Muscle of back (tissue), 11 donors: ENCODE data around the gene TNFSF12. TPM values are rescaled to one million over a fixed set of nuclear protein-coding genes. Genes with fewer than 3 reads are reported as not detected.
A peak's percentile ranks its signal among the peaks of the same experiment; 100 is the strongest.

Source experiments
- DNase-seq, 3 donors: peaks; one replicate each; pipeline versions ENCODE4 v3.0.0 to v3.0.0-alpha.2; 2013
- polyA plus RNA-seq, 10 donors: library from polyadenylated mRNA; unstranded; fragments of 120-200 nt; gene quantifications; one replicate each; pipeline ENCODE4 v1.2.1, GENCODE V29; 2013; ENCODE audit not compliant: insufficient read length in 10 of 10

TNFSF12 gene
- polyA plus RNA-seq, 10 donors: 22.2 to 38.2 (median 29.8) TPM

DNA sequence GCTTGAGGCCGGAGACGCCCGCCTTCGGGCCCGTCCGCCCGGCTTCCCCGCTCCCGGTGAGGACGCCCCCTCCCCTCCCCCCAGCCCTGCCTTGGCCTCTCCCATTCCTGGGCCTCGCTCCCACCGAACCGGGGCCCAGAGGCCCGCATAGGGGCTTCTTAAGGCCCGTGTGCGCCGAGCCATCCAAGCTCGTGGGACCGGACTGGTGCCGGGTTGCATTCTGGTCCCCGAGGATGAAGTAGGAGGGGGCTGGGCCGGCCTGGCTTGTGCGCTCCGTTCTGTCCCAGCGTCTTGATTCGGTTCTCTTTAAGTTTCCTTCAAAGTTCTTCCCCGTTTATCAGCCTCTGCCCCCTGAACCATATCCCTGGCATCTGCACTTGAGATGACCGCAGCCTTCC is 13.3 kb downstream of the TNFSF12 start:
- DNase-seq: no peak

DNA sequence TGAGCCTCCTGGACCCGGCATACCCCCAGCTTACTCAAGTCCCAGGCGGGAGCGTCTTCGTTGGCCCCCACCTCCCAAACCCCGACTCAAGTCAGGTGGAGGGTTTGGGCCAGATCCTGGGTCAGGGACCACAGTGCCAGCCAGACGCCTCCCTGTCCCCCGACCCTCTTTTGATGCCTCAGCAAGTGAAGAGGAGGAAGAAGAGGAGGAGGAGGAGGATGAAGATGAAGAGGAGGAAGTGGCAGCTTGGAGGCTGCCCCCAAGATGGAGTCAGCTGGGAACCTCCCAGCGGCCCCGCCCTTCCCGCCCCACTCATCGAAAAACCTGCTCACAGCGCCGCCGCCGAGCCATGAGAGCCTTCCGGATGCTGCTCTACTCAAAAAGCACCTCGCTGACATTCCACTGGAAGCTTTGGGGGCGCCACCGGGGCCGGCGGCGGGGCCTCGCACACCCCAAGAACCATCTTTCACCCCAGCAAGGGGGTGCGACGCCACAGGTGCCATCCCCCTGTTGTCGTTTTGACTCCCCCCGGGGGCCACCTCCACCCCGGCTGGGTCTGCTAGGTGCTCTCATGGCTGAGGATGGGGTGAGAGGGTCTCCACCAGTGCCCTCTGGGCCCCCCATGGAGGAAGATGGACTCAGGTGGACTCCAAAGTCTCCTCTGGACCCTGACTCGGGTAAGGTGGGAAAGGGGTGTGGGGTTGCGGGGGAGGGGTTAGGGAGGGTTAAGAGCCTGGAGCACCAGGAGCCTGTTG is 14.4 kb downstream of the TNFSF12 start:
- no peak for DNase-seq

DNA sequence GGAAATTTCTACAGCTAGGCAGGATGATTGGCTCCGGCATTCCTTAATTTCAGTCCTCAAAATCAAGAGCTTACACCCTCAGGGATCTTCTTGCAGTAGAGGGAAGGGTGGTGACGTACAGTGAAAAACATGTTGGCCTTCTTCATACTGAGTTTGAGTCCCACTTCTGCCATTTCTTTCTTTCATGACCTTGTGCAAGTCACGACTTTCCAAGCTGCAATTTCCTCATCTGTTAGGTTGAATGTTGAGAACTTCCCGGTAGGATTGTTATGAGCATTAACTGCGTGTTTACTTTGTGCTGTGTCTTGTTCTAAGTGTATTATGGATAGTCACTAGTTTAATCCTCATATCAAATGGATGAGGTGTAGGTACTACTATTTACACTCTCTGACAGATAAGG is 20.7 kb downstream of the TNFSF12 start:
- no peak for DNase-seq

DNA sequence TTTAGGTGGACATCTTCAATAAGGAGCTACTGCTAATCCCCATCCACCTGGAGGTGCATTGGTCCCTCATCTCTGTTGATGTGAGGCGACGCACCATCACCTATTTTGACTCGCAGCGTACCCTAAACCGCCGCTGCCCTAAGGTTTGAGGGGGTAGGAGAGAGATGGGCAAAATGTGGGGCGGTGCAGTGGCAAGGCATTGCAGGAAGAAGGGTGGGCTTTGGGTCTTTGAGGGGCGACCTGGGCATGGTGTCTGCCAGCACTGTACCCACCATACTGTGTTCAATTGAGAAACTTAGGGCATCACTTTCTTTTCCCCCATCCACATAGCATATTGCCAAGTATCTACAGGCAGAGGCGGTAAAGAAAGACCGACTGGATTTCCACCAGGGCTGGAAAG is 21.5 kb downstream of the TNFSF12 start:
- DNase-seq: no peak

DNA sequence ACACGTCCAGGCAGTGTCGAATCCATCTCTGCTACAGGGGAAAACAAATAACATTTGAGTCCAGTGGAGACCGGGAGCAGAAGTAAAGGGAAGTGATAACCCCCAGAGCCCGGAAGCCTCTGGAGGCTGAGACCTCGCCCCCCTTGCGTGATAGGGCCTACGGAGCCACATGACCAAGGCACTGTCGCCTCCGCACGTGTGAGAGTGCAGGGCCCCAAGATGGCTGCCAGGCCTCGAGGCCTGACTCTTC is 23.4 kb downstream of the TNFSF12 start:
- no peak for DNase-seq

DNA sequence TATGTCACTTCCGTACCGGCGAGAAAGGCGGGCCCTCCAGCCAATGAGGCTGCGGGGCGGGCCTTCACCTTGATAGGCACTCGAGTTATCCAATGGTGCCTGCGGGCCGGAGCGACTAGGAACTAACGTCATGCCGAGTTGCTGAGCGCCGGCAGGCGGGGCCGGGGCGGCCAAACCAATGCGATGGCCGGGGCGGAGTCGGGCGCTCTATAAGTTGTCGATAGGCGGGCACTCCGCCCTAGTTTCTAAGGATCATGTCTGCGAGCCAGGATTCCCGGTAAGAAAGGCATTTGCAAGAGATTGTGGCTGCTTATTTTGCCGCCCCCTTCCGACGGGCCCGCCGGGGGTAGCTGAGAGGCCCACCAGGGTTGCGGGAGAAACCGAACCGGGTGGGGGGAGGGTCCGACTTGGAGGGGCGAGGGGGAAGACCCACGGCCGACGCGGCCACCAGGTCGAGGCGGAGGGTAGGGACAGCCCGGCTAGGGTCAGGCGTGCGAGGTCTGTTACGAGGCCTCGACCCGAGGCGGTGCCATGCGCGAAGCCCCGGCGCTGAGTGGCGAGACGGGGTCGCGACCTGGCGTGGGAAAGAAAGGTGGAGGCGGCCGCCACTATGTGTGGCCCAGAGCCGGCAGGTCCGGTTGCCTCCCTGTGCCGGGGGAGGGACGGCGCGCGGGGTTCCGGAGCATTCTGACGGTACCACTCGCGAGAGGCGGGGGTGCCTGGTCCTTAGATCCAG is 23.9 kb downstream of the TNFSF12 start:
- DNase-seq: peak; percentile 98 to 100 (median 99)

DNA sequence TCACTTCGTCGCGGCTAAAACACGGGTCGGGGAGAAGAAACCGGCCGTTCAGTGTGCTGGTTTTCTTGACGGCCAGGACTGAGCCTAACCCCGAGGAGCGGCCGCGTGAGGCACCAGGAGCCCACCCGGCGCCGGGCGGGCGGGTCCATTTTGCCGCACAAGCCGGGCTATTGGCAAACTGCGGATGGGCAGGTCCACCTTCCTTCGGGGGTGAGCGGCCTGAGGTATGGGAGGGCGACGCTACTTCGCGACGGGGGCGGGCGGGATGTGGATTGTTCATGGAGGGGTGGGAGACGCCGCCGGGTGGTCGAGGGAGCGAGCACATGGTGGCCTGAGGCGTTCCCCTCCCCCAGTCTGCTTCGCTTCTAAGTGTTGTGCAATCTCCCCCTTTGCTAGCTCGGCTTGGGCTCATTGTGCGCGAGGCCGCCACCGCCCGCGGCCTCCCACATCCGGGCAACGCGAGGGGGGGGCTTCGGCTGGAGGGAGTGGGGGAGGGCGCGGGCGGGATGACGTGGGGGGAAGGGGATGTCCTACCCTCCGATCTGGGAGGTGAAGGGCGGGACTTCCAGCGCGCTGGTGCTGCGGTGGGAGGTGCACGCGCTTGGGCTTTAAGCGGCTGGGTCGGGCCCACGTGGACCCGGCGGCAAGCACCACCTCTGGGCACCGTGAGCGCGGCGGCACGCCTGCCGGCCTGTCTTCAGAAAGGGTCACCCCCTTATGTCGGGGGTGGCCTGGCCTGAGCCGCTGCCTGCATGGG is 24.6 kb downstream of the TNFSF12 start:
- peak; percentile 91 to 96 (median 94) for DNase-seq

DNA sequence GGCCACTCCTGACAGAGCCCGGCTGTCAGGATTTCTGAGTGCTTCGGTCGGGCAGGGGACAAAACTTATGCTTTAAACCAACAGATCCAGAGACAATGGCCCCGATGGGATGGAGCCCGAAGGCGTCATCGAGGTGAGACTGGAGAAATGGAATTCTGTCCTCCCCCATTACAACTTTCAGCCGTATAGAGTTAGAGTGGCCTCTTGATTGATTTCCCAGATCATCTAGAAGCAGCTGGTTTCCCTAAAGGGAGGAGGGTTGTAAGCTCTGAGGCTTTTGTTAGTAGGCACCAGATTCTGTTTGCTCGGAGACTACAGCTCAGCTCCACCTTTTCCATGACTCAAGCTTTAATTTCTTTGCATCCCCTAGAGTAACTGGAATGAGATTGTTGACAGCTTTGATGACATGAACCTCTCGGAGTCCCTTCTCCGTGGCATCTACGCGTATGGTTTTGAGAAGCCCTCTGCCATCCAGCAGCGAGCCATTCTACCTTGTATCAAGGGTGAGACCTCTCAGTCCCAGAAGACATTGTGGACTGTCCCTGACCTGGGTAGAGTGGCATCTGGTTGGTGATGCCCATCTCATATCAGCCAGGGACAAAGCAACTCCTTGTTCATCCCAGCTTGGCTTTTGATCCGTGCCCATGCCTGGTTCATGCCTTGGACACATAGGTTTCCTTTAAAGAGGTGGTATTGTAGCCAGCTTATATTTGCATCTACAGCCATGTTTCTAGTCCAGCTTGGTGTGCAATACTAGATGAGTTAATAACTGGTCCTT is 25.5 kb downstream of the TNFSF12 start:
- no peak for DNase-seq

DNA sequence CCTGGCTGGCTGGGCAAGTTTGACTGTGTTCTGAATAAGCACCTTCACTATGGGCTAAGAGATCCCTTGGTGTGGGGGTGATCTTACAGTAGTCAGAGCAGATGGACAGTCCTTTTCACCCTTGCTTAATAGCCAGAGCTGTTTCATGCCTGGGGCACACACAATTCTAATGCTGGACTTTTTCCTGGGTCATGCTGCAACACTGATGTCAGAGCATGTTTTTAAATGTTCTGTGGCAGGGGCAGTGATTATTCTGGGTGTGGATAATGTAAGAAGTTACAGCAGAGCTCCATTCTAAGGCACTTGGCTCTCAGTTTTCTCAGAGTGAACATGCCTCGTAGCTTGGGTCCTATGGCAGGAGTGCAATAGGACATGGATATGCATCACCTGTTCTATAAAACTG is 26.6 kb downstream of the TNFSF12 start:
- no peak for DNase-seq

DNA sequence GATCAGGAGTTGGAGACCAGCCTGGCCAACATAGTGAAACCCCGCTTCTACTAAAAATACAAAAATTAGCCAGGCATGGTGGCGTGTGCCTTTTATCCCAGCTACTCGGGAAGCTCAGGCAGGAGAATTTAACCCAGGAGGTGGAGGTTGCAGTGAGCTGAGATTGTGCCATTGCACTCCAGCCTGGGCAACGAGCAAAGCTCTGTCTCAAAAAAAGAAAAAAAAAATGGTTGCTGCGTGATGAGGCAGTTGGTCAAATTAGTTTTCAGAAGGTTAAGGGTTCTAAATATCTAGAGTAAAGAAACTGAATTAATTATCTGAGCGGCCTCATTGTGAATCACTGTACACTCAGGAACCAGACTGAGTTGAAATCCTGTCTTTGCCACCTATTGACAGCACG is 27.1 kb downstream of the TNFSF12 start:
- no peak for DNase-seq

DNA sequence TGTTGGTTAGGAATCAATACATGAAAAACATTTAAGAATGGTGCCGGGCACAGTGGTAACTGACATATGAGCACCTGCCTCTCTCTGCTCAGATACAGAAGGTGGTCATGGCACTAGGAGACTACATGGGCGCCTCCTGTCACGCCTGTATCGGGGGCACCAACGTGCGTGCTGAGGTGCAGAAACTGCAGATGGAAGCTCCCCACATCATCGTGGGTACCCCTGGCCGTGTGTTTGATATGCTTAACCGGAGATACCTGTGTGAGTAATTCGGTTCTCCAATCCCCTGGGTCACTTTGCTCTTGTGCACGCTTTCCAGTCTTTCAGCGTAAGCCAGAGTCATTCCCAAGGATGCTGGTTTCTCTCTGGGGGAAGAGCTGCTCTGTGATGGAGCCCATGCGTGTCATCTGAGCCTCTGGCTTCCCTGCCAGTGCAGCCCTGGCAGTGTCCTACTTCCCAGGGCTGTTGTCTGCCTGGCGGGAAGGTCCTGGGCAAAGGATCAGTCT is 27.6 kb downstream of the TNFSF12 start:
- DNase-seq: no peak

DNA sequence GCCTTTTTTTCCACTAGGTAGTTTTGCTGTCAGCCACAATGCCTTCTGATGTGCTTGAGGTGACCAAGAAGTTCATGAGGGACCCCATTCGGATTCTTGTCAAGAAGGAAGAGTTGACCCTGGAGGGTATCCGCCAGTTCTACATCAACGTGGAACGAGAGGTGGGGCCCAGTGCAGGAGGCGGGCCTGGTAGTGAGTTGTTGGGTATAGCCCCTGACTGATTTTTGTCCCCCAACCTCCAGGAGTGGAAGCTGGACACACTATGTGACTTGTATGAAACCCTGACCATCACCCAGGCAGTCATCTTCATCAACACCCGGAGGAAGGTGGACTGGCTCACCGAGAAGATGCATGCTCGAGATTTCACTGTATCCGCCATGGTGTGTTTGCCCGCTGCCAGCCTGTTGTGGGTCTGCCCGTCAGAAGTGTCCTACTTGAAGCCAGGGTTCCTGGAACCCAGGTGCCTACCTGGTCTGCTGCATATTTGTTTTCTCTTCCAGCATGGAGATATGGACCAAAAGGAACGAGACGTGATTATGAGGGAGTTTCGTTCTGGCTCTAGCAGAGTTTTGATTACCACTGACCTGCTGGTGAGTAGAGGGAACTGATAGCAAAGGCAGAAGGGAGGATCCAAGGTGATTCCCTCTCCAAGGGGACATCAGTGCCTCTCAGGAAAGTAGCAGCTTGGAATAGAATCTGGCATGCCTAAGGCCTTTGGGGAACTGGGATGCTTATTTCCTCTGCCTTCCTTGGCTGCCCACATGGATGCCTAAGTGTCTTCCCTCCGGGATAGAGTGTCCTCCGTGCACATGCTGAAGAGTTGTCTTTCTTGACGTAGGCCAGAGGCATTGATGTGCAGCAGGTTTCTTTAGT is 28.7 kb downstream of the TNFSF12 start:
- DNase-seq: no peak

DNA sequence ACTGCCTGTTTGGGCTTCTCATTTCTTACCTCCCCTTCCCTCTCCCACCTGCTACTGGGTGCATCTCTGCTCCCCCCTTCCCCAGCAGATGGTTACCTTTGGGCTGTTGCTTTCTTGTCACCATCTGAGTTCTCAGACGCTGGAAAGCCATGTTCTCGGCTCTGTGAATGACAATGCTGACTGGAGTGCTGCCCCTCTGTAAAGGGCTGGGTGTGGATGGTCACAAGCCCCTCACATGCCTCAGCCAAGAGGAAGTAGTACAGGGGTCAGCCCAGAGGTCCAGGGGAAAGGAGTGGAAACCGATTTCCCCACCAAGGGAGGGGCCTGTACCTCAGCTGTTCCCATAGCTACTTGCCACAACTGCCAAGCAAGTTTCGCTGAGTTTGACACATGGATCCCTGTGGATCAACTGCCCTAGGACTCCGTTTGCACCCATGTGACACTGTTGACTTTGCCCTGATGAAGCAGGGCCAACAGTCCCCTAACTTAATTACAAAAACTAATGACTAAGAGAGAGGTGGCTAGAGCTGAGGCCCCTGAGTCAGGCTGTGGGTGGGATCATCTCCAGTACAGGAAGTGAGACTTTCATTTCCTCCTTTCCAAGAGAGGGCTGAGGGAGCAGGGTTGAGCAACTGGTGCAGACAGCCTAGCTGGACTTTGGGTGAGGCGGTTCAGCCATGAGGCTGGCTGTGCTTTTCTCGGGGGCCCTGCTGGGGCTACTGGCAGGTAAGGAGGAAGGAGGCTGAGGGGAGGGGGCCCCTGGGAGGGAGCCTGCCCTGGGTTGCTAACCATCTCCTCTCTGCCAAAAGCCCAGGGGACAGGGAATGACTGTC is 30.4 kb downstream of the TNFSF12 start, which contains the start of gene CD68:
CD68 (plus strand) TSS at position 638 of the 833 bp plus-strand sequence; CDS start at position 678, 40 bp downstream.
- DNase-seq: peak in 2 of 3 donors; percentile 78 to 82

DNA sequence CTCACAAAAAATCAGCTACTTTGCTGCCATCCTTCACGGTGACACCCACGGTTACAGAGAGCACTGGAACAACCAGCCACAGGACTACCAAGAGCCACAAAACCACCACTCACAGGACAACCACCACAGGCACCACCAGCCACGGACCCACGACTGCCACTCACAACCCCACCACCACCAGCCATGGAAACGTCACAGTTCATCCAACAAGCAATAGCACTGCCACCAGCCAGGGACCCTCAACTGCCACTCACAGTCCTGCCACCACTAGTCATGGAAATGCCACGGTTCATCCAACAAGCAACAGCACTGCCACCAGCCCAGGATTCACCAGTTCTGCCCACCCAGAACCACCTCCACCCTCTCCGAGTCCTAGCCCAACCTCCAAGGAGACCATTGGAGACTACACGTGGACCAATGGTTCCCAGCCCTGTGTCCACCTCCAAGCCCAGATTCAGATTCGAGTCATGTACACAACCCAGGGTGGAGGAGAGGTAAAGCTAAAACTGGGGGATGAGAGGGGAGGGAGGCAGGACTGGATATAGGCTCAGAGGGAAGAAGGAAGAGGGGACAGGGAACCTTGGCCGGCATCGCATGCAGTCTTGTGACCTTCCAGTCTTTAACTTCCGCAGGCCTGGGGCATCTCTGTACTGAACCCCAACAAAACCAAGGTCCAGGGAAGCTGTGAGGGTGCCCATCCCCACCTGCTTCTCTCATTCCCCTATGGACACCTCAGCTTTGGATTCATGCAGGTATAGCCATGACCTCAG is 31.2 kb downstream of the TNFSF12 start:
- DNase-seq: no peak

DNA sequence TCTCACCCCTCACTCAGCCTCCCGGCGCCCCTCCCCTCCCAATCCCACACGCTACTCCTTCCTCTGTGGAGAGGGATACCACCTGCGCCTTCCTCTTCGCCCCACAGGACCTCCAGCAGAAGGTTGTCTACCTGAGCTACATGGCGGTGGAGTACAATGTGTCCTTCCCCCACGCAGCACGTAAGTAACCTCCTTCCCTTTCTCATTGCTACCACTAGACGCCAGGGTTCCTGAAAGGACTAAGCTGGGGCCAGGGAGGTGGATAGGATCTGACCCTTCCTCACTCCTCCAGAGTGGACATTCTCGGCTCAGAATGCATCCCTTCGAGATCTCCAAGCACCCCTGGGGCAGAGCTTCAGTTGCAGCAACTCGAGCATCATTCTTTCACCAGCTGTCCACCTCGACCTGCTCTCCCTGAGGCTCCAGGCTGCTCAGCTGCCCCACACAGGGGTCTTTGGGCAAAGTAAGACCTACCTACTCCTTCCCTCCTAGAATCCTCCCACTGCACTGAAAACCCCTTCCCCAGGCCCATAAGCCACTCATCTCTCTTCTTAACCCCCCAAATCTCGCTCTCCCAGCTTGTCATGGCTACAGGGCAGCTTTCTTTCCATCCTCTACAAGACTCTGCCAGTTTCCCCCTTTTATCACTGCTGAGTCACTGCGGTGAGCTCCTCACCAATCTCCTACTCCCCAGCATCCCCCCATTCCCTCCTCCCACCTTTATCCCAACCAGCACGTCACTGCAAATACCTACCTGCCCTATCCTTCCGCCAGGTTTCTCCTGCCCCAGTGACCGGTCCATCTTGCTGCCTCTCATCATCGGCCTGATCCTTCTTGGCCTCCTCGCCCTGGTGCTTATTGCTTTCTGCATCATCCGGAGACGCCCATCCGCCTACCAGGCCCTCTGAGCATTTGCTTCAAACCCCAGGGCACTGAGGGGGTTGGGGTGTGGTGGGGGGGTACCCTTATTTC is 32.0 kb downstream of the TNFSF12 start:
- DNase-seq: no peak

DNA sequence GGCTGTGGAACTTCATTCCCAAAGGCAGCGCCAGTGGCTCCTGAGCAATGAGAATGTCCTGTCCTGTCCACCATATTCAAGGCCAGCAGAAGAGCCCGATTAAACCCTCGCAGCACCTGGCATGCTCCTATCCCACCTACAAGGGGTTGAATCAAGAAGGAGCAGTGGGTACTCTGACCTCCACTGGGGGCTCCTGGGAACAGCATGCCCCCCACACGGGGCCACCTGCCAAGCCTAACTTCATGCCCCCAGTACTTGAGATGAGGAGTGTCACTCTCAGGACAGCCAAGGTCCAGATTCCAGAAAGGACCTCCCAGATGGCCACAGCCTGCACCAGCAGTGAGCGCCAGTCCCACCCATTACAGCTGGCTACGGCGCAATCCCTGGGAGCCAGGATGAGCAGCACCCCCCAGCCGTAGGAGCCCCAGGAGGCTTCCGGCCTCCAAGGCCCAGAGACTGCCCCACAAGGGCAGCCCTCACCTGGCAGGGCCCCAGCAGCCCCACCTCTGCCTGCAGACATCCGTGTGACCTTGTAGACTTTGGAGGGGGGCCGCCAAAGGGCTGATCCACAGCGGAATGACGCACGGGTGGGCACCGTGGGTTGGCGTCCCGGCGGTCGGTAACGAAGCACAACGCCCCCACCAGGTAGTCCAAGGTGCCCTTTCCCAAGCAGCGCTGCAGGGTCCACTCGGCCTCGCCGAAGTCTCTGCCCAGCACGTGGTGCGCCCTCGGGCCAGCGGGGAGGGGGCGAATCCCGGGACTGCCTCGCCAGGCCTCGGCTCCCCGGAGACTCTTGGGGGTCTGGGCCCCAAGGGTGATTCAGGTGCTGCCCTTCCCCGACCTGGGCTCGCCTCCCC is 33.8 kb downstream of the TNFSF12 start:
- peak in 1 of 3 donors; percentile 44 for DNase-seq
